HEK293T (cell line): ENCODE data around the gene TAOK2.

Experiments used
- CTCF ChIA-PET: fragments of 350-600 bp; formaldehyde crosslinking; extraction: SDS; loops from one replicate; lab custom pipeline; 2021; ENCODE audit warnings: antibody characterized with exemption, inconsistent platforms; lab: Yijun Ruan, JAX
- POLR2A ChIA-PET: fragments of 350-600 bp; formaldehyde crosslinking; extraction: SDS; loops from one replicate; lab custom pipeline; 2020; ENCODE audit warnings: antibody characterized with exemption, inconsistent platforms; lab: Yijun Ruan, JAX
- DNase-seq: peaks from one replicate; pipeline ENCODE4 v3.0.0; 2012; ENCODE audit warnings: mixed read lengths; ENCODE audit errors: extremely low spot score
- ARNT ChIP-seq: fragments of 450-650 bp; IDR thresholded peaks from 2 replicates; pipeline ENCODE4 v1.6.1; 2017; ENCODE audit warnings: mild to moderate bottlenecking
- BHLHE40 ChIP-seq: fragments of 450-650 bp; IDR thresholded peaks from 2 replicates; pipeline ENCODE4 v1.6.1; 2016; ENCODE audit warnings: mild to moderate bottlenecking, moderate library complexity, borderline replicate concordance
- CTBP1 ChIP-seq: fragments of 450-650 bp; IDR thresholded peaks from 2 replicates; pipeline ENCODE4 v1.6.1; 2016; ENCODE audit warnings: borderline replicate concordance
- ELF4 ChIP-seq: fragments of 450-650 bp; IDR thresholded peaks from 2 replicates; pipeline ENCODE4 v1.6.1; 2017; ENCODE audit warnings: antibody characterized with exemption
- FOXA1 ChIP-seq: fragments of 450-650 bp; IDR thresholded peaks from 2 replicates; pipeline ENCODE4 v1.6.1; 2016; ENCODE audit warnings: mild to moderate bottlenecking
- FOXK2 ChIP-seq: fragments of 450-650 bp; IDR thresholded peaks from 2 replicates; pipeline ENCODE4 v1.6.1; 2016; ENCODE audit warnings: mild to moderate bottlenecking
- FOXM1 ChIP-seq: fragments of 450-650 bp; IDR thresholded peaks from 2 replicates; pipeline ENCODE4 v1.6.1; 2017; ENCODE audit warnings: mild to moderate bottlenecking, borderline replicate concordance
- HDGF ChIP-seq: fragments of 450-650 bp; IDR thresholded peaks from 2 replicates; pipeline ENCODE4 v1.6.1; 2017; ENCODE audit warnings: antibody characterized with exemption, borderline replicate concordance
- L3MBTL2 ChIP-seq: fragments of 450-650 bp; conservative IDR thresholded peaks from 2 replicates; pipeline ENCODE4 v1.6.1; 2016; ENCODE audit warnings: mild to moderate bottlenecking
- LEF1 ChIP-seq: fragments of 450-650 bp; IDR thresholded peaks from 2 replicates; pipeline ENCODE4 v1.6.1; 2017; ENCODE audit warnings: mild to moderate bottlenecking, borderline replicate concordance
- NFRKB ChIP-seq: fragments of 450-650 bp; IDR thresholded peaks from 2 replicates; pipeline ENCODE4 v1.6.1; 2016; ENCODE audit warnings: mild to moderate bottlenecking, moderate library complexity
- PKNOX1 ChIP-seq: fragments of 450-650 bp; IDR thresholded peaks from 2 replicates; pipeline ENCODE4 v1.6.1; 2016
- SP1 ChIP-seq: fragments of 450-650 bp; IDR thresholded peaks from 2 replicates; pipeline ENCODE4 v1.6.1; 2017
- SUZ12 ChIP-seq: fragments of 450-650 bp; IDR thresholded peaks from 2 replicates; pipeline ENCODE4 v1.6.1; 2016; ENCODE audit warnings: mild to moderate bottlenecking
- TARDBP ChIP-seq: fragments of 450-650 bp; IDR thresholded peaks from 2 replicates; pipeline ENCODE4 v1.6.1; 2016
- ZNF384 ChIP-seq: fragments of 450-650 bp; IDR thresholded peaks from 2 replicates; pipeline ENCODE4 v1.6.1; 2016

Gene TAOK2

DNA sequence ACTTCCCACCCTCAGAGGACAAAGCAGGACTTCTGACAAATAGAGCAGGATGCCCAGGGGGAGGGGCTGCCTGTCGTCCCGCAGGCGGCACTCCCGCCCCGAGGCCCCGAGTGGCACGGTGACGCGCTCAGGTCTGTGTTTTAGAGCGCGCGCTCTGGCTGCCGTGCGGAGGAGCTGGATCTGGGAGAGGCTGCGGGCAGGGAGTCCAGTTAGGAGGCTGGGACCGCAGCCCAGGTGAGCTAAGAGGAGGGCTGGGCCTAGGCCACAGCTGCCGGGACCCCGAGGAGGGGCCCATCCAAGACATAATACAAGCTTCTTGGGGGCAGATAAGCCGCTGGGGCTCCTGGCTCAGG lies 30.7 kb downstream of the TAOK2 start:
- TF ChIP-seq LEF1 (no peak), HDGF (no peak), FOXK2 (no peak), FOXM1 (no peak), TARDBP (no peak), CTBP1 (no peak), FOXA1 (no peak), BHLHE40 (no peak), ARNT (no peak), ELF4 (no peak)
- CTCF ChIA-PET, result interaction anchor here (0.6 to 0.7 kb wide), 2 partner anchors 9 to 193 kb away, joined by 3 read pairs; partner anchors contain the start of gene HIRIP3
- POLR2A ChIA-PET, result interaction anchor here (1.3 to 3.5 kb wide), 3 partner anchors 10 to 197 kb away, joined by 3 to 18 read pairs (median 9); partner anchors contain the start of genes HIRIP3 and KCTD13
- no peak for DNase-seq

GRCh38 chr16:30004811-30005242 lies 31.2 kb downstream of the TAOK2 start:
- ChIA-PET CTCF (interaction anchor here (0.7 kb wide), 1 partner anchor 193 kb away, joined by 3 read pairs; no protein-coding TSS in a partner anchor), POLR2A (interaction anchor here (1.3 to 3.5 kb wide), 3 partner anchors 11 to 197 kb away, joined by 3 to 18 read pairs (median 9); partner anchors contain the start of genes HIRIP3 and KCTD13)
- TF ChIP-seq L3MBTL2 (no peak), HDGF (0 out of 2 replicates have a peak, but pooled peaks have one; percentile 59), CTBP1 (no peak)
- DNase-seq, result no peak

GRCh38 chr16:30005341-30006094 lies 31.9 kb downstream of the TAOK2 start:
- ChIA-PET CTCF (interaction anchor here (0.5 to 0.6 kb wide), 3 partner anchors 14 to 171 kb away, joined by 3 to 4 read pairs (median 4); no protein-coding TSS in a partner anchor), POLR2A (interaction anchor here (1.3 to 3.5 kb wide), 4 partner anchors 11 to 198 kb away, joined by 3 to 18 read pairs (median 6); partner anchors contain the start of genes HIRIP3 and KCTD13)
- DNase-seq, result peak; percentile 79
- TF ChIP-seq SUZ12, result no peak
- TF ChIP-seq HDGF, result 0 out of 2 replicates have a peak, but pooled peaks have one; percentile 82

GRCh38 chr16:30006095-30006473 lies 32.4 kb downstream of the TAOK2 start:
- TF ChIP-seq PKNOX1 (no peak), FOXA1 (no peak), FOXK2 (no peak), L3MBTL2 (no peak)
- ChIA-PET POLR2A (interaction anchor here (1.3 to 3.5 kb wide), 3 partner anchors 12 to 80 kb away, joined by 3 to 18 read pairs (median 9); partner anchors contain the start of genes HIRIP3 and KCTD13), CTCF (interaction anchor here (0.5 to 0.6 kb wide), 3 partner anchors 14 to 172 kb away, joined by 3 to 4 read pairs (median 4); no protein-coding TSS in a partner anchor)
- no peak for DNase-seq

DNA sequence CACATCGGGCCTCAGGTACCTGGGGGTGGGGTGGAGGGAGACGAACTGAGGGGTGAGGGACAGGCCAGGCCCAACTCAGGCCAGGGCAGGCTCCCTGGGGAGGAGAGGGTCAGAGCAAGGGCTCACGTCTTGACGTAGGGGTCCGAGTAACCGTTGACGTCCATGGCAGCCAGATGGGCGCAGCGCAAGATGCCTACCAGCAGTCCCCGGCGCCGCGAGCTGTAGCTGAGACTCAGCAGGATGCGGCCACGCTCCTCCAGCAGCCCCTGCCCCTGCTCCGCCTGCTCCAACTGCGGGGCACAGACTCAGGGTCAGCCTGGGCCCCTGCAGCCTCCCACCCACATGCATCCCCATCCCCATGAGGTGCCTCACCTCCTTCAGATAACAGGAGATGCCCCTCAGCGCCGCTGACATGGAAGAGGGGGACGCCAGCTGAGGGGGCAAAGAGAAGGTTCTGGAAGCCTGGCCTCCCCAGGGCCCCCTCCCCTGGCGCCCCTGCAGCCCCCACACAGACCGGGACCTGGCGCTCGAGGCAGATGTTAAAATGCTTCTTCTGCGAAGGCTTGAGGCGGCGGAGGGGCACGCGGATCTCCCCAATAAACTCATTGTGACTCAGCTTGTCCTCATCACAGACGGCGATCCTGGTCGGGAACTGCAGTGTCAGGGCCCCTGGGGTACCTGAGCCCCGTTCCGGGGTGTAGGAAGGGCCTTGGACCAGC lies 33.1 kb downstream of the TAOK2 start:
- POLR2A ChIA-PET, result interaction anchor here (1.3 to 1.6 kb wide), 2 partner anchors 14 to 21 kb away, joined by 3 to 4 read pairs; no protein-coding TSS in a partner anchor
- CTCF ChIA-PET, result interaction anchor here (1.0 kb wide), 1 partner anchor 158 kb away, joined by 4 read pairs; no protein-coding TSS in a partner anchor
- DNase-seq, result no peak
- TF ChIP-seq HDGF, result no peak
- TF ChIP-seq SUZ12, result no peak
- no peak for TF ChIP-seq FOXM1
- no peak for TF ChIP-seq ZNF384
- TF ChIP-seq TARDBP, result no peak
- no peak for TF ChIP-seq LEF1
- no peak for TF ChIP-seq ARNT
- no peak for TF ChIP-seq PKNOX1
- no peak for TF ChIP-seq SP1
- no peak for TF ChIP-seq FOXK2
- TF ChIP-seq L3MBTL2, result no peak
- TF ChIP-seq FOXA1, result no peak
- no peak for TF ChIP-seq ELF4
- no peak for TF ChIP-seq BHLHE40
- no peak for TF ChIP-seq NFRKB

GRCh38 chr16:30007378-30007895 lies 33.8 kb downstream of the TAOK2 start:
- CTCF ChIA-PET, result interaction anchor here (1.0 kb wide), 1 partner anchor 159 kb away, joined by 4 read pairs; no protein-coding TSS in a partner anchor
- TF ChIP-seq SP1 (no peak), FOXM1 (no peak), ZNF384 (no peak), LEF1 (no peak), NFRKB (no peak), BHLHE40 (no peak), HDGF (no peak), PKNOX1 (no peak), FOXK2 (no peak)
- POLR2A ChIA-PET, result interaction anchor here (1.0 to 1.6 kb wide), 3 partner anchors 12 to 192 kb away, joined by 3 to 4 read pairs (median 3); partner anchors contain the start of genes HIRIP3, INO80E and PAGR1
- no peak for DNase-seq
